ENCODE measurements around the gene VWA3B.

VWA3B gene

DNA sequence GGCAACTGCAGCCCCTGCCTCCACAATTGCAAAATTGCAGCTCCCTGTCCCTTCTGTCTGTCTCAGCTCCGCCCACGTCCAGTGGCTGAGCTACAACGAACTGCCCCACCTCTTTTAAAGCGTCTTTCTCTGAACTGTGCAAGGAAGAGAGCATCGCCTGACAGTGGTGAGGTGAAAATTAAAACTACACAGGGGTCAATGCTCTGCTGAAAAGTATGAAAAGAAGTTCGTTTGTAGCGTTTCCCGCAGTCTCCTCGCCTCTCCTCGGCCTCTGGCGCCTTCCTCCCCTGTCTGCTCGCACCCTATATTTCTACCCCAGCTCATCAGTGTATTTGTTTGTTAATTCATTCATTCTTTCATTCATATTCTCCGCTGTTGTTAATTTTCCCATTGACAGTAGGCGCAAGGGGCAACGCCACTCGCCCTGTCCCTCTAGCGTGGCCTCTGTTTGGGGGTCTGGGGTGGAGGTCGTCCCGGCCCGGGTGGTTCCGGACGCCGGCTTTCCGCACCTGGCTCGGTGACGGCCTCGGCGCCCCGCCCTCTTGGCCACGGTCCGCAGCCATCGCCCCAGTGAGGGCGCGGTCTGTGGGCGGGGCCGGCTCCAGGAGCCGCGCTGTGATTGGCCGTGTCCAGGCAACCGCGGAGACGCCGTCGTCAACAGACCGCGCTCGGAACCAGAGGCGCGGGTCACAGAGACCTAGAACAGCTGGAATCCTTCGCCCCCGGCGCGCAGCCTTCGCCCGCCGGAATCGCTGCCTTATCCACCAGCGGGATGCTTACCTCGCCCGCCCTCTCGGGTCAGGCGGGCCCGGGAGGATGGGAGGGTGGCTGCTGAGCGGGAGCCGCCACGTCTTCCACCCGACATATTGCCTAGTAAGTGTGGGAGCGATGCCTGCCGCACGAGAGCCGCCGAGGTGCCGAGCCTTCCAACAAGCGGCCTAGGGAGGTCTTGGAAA, at the start of gene VWA3B:
VWA3B (plus strand) TSS at position 677 of the 956 bp plus-strand sequence. CDS start 5,926 bp downstream, outside the sequence.
- H3K4me3 ChIP-seq (ENCODE audit: insufficient read depth, low read length, poor library complexity, severe bottlenecking): peak within 1 kb of the TSS; percentile 52
- peak within 1 kb of the TSS; percentile 77 for H3K4me2 ChIP-seq (ENCODE audit: low read depth, low read length, poor library complexity, severe bottlenecking)
- no peaks in the 10 kb centered on the region for H4K20me1 ChIP-seq (ENCODE audit: low read depth, low read length)
- no peaks in the 10 kb centered on the region for H3F3A ChIP-seq (ENCODE audit: insufficient read depth)
- H2AFZ ChIP-seq (ENCODE audit: low read depth, low read length, severe bottlenecking): peak within 1 kb of the TSS; percentile 76
- no peaks in the 10 kb centered on the region for H3K79me2 ChIP-seq (ENCODE audit: insufficient read depth, low read length)
- H3K9ac ChIP-seq (ENCODE audit: low read length): peak within 1 kb of the TSS; percentile 32; the same call in 1 of the 2 replicates
- H3K27ac ChIP-seq (ENCODE audit: low read depth, low read length): no peak within 1 kb of the TSS
- no peaks in the 10 kb centered on the region for H3K9me3 ChIP-seq (ENCODE audit: insufficient read depth, low read length)
- H3K36me3 ChIP-seq (ENCODE audit: low read length): no peaks in the 10 kb centered on the region
- no peaks in the 10 kb centered on the region for H3K9me2 ChIP-seq (replicated peaks; ENCODE audit: insufficient read depth, low read length)
- TF ChIP-seq, protein P1, sequence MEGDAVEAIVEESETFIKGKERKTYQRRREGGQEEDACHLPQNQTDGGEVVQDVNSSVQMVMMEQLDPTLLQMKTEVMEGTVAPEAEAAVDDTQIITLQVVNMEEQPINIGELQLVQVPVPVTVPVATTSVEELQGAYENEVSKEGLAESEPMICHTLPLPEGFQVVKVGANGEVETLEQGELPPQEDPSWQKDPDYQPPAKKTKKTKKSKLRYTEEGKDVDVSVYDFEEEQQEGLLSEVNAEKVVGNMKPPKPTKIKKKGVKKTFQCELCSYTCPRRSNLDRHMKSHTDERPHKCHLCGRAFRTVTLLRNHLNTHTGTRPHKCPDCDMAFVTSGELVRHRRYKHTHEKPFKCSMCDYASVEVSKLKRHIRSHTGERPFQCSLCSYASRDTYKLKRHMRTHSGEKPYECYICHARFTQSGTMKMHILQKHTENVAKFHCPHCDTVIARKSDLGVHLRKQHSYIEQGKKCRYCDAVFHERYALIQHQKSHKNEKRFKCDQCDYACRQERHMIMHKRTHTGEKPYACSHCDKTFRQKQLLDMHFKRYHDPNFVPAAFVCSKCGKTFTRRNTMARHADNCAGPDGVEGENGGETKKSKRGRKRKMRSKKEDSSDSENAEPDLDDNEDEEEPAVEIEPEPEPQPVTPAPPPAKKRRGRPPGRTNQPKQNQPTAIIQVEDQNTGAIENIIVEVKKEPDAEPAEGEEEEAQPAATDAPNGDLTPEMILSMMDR (IDR thresholded peaks at IDR 0.05; ENCODE audit: insufficient read depth, low read length, poor library complexity, severe bottlenecking): no peak
- no peak for TF ChIP-seq EZH2phosphoT487 (conservative IDR thresholded peaks at IDR 0.05; ENCODE audit: low read length)
- no peaks in the 10 kb centered on the region for H3K27me3 ChIP-seq (ENCODE audit: low read length)

DNA sequence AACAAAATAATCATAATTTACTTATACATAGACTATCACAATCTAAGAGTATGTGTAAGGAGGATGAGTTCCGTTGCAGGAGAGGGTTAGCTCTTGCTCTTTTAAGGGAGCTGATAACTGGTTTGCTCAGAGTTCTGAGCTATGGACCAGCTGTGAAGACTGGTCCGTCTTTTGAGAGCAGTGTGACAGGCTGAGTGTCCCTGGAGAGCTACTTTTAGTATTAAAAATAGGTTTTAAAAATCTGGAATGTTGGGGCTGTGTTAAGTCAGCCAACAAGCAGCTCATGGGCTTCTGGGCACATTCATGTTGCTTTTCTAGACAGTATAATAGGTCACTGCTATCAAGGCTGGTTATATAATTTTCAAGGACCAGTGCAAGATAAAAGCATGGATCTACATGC, 49.8 kb upstream of the VWA3B start:
- no peaks in the 10 kb centered on the region for H3K79me2 ChIP-seq (ENCODE audit: insufficient read depth, low read length)
- H3F3A ChIP-seq (ENCODE audit: insufficient read depth): no peaks in the 10 kb centered on the region
- no peak overlapping the region for H3K9ac ChIP-seq (ENCODE audit: low read length)
- H3K27ac ChIP-seq (ENCODE audit: low read depth, low read length): no peak overlapping the region
- H3K36me3 ChIP-seq (ENCODE audit: low read length): no peaks in the 10 kb centered on the region
- H3K4me2 ChIP-seq (ENCODE audit: low read depth, low read length, poor library complexity, severe bottlenecking): no peak overlapping the region
- TF ChIP-seq, protein P1 (IDR thresholded peaks at IDR 0.05; ENCODE audit: insufficient read depth, low read length, poor library complexity, severe bottlenecking): no peak
- H3K9me3 ChIP-seq (ENCODE audit: insufficient read depth, low read length): no peaks in the 10 kb centered on the region
- no peaks in the 10 kb centered on the region for H4K20me1 ChIP-seq (ENCODE audit: low read depth, low read length)
- no peaks in the 10 kb centered on the region for H3K27me3 ChIP-seq (ENCODE audit: low read length)
- H3K4me3 ChIP-seq (ENCODE audit: insufficient read depth, low read length, poor library complexity, severe bottlenecking): no peak overlapping the region
- no peak overlapping the region for H2AFZ ChIP-seq (ENCODE audit: low read depth, low read length, severe bottlenecking)
- no peaks in the 10 kb centered on the region for H3K9me2 ChIP-seq (replicated peaks; ENCODE audit: insufficient read depth, low read length)

- H3K9ac ChIP-seq (ENCODE audit: low read length): no peak overlapping the region
- no peaks in the 10 kb centered on the region for H4K20me1 ChIP-seq (ENCODE audit: low read depth, low read length)
- H3K79me2 ChIP-seq (ENCODE audit: insufficient read depth, low read length): no peaks in the 10 kb centered on the region
- H3K4me2 ChIP-seq (ENCODE audit: low read depth, low read length, poor library complexity, severe bottlenecking): no peak overlapping the region
- TF ChIP-seq EZH2phosphoT487 (conservative IDR thresholded peaks at IDR 0.05; ENCODE audit: low read length): no peak
- TF ChIP-seq, protein P1 (IDR thresholded peaks at IDR 0.05; ENCODE audit: insufficient read depth, low read length, poor library complexity, severe bottlenecking): no peak
- no peak overlapping the region for H2AFZ ChIP-seq (ENCODE audit: low read depth, low read length, severe bottlenecking)
- H3K9me2 ChIP-seq (replicated peaks; ENCODE audit: insufficient read depth, low read length): no peaks in the 10 kb centered on the region
- H3K27me3 ChIP-seq (ENCODE audit: low read length): no peaks in the 10 kb centered on the region
- no peak overlapping the region for H3K27ac ChIP-seq (ENCODE audit: low read depth, low read length)
- no peaks in the 10 kb centered on the region for H3K9me3 ChIP-seq (ENCODE audit: insufficient read depth, low read length)
- H3K36me3 ChIP-seq (ENCODE audit: low read length): no peaks in the 10 kb centered on the region
- H3K4me3 ChIP-seq (ENCODE audit: insufficient read depth, low read length, poor library complexity, severe bottlenecking): no peak overlapping the region
- H3F3A ChIP-seq (ENCODE audit: insufficient read depth): no peaks in the 10 kb centered on the region
Observed at GRCh38 chr2:98037666-98038336, 49.2 kb upstream of the VWA3B start.
